Measurements from ENCODE around the gene ARVCF. TPM values are rescaled to one million over a fixed set of nuclear protein-coding genes. Genes with fewer than 3 reads are reported as not detected.

ARVCF gene
- total and polyA plus RNA-seq, 8 donors, result 18.2 to 40.3 (median 24.4) TPM

GRCh38 chr22:19964701-19965386 lies 51.8 kb downstream of the ARVCF start:
- no peak overlapping the region for H3K4me3 ChIP-seq
- H3K27me3 ChIP-seq, result no peaks in the 10 kb centered on the region
- peaks cover 0 to 64% of the 10 kb centered on the region in 2 donors for H3K36me3 ChIP-seq
- intact Hi-C loops (cut with DNase I), result no loop called here
- TF ChIP-seq, protein P1, sequence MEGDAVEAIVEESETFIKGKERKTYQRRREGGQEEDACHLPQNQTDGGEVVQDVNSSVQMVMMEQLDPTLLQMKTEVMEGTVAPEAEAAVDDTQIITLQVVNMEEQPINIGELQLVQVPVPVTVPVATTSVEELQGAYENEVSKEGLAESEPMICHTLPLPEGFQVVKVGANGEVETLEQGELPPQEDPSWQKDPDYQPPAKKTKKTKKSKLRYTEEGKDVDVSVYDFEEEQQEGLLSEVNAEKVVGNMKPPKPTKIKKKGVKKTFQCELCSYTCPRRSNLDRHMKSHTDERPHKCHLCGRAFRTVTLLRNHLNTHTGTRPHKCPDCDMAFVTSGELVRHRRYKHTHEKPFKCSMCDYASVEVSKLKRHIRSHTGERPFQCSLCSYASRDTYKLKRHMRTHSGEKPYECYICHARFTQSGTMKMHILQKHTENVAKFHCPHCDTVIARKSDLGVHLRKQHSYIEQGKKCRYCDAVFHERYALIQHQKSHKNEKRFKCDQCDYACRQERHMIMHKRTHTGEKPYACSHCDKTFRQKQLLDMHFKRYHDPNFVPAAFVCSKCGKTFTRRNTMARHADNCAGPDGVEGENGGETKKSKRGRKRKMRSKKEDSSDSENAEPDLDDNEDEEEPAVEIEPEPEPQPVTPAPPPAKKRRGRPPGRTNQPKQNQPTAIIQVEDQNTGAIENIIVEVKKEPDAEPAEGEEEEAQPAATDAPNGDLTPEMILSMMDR (IDR thresholded peaks at IDR 0.05), result no peak
- H3K27ac ChIP-seq, result no peak overlapping the region
- DNase-seq (peak in 1 of 4 donors; percentile 59), ATAC-seq (no peak)
- no peaks in the 10 kb centered on the region for H3K9me3 ChIP-seq
- H3K4me1 ChIP-seq, result peaks cover 13 to 18% of the 10 kb centered on the region in 2 donors

DNA sequence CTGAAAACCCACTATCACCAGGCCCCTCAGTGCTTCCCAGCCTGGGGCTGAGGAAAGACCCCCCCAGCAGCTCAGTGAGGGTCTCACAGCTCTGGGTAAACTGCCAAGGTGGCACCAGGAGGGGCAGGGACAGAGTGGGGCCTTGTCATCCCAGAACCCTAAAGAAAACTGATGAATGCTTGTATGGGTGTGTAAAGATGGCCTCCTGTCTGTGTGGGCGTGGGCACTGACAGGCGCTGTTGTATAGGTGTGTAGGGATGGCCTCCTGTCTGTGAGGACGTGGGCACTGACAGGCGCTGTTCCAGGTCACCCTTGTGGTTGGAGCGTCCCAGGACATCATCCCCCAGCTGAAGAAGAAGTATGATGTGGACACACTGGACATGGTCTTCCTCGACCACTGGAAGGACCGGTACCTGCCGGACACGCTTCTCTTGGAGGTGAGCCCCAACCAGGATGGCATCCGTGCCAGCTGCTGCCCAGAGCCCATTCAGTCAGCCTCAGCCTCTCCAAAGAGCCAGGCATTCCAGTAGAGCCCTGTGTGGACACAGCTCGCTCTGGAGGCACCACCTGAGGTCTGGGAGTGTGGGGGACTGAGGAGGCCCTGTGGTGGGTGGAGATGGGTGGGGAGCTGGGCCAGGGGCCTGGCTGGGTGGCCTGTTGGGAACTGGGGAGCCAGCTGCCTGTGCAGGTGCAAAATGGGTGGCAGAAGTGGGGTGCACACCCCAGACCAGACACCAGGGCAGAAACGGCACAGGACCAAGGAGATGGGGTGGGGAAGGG lies 52.6 kb downstream of the ARVCF start:
- no peak overlapping the region for H3K4me3 ChIP-seq
- peaks cover 0 to 58% of the 10 kb centered on the region in 2 donors for H3K36me3 ChIP-seq
- intact Hi-C loops (cut with DNase I), result no loop called here
- TF ChIP-seq, protein P1 (IDR thresholded peaks at IDR 0.05), result no peak
- DNase-seq (peak in 1 of 4 donors; percentile 53), ATAC-seq (no peak)
- H3K9me3 ChIP-seq, result no peaks in the 10 kb centered on the region
- H3K4me1 ChIP-seq, result peaks cover 17 to 26% of the 10 kb centered on the region in 2 donors
- H3K27ac ChIP-seq, result no peak overlapping the region
- no peaks in the 10 kb centered on the region for H3K27me3 ChIP-seq

DNA sequence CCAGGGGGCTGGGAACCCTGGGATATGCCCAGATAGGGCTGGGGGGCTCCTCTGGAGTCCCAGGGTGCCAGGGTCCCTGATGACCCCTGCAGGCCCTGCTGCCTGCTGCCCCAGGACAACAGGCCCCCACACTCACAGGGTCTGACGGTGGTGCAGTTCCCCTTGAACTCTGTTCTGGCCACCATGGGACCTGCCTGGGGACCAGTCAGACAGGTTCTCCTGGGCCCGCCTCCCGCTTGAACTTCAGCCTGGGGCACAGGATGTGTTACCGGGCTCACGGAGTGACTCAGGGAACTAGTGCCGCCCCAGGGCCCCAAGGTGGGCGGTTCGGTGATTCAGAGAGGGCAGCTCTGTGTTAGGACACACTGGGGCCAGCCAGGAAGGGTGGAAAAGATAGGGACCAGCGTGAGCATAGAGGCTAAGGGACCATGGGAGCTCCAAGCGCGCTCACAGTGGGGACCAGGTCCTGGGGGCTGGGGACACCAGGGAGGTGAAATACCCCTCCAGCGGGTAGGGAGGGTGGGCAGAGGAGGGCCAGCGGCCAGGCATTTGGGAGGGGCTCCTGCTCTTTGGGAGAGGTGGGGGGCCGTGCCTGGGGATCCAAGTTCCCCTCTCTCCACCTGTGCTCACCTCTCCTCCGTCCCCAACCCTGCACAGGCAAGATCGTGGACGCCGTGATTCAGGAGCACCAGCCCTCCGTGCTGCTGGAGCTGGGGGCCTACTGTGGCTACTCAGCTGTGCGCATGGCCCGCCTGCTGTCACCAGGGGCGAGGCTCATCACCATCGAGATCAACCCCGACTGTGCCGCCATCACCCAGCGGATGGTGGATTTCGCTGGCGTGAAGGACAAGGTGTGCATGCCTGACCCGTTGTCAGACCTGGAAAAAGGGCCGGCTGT lies 53.5 kb downstream of the ARVCF start:
- H3K36me3 ChIP-seq, result peaks cover 0 to 49% of the 10 kb centered on the region in 2 donors
- H3K9me3 ChIP-seq, result no peaks in the 10 kb centered on the region
- peak overlapping the region in 1 of 2 donors; percentile 17 for H3K4me3 ChIP-seq
- peak overlapping the region; percentile 16 to 68 for H3K27ac ChIP-seq
- peak in 3 of 4 donors; percentile 85 to 93 (median 87) for DNase-seq
- ATAC-seq, result peak; percentile 84
- intact Hi-C loops (cut with DNase I), result no loop called here
- TF ChIP-seq, protein P1 (IDR thresholded peaks at IDR 0.05), result no peak
- no peaks in the 10 kb centered on the region for H3K27me3 ChIP-seq
- peaks cover 20 to 32% of the 10 kb centered on the region in 2 donors for H3K4me1 ChIP-seq

DNA sequence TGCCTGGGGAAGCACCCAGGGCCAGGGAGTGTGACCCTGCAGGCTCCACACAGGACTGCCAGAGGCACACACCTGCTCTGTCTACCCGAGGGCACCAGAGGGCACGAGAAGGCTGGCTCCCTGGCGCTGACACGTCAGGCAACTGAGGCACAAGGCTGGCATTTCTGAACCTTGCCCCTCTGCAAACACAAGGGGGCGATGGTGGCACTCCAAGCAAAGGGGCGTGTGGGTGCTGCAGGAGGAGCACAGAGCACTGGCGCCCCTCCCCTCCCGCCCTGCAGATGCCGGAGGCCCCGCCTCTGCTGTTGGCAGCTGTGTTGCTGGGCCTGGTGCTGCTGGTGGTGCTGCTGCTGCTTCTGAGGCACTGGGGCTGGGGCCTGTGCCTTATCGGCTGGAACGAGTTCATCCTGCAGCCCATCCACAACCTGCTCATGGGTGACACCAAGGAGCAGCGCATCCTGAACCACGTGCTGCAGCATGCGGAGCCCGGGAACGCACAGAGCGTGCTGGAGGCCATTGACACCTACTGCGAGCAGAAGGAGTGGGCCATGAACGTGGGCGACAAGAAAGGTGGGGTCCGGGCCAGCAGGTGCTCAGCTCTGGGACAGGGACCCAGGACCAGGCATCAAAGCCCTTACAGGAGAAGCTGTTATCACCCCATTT lies 54.2 kb downstream of the ARVCF start:
- intact Hi-C loops (cut with DNase I), result no loop called here
- Histone ChIP-seq H3K27me3 (no peaks in the 10 kb centered on the region), H3K4me3 (peak overlapping the region in 1 of 2 donors; percentile 17), H3K4me1 (peaks cover 20 to 32% of the 10 kb centered on the region in 2 donors), H3K9me3 (no peaks in the 10 kb centered on the region), H3K27ac (peak overlapping the region; percentile 16 to 68), H3K36me3 (peaks cover 0 to 41% of the 10 kb centered on the region in 2 donors)
- peak; percentile 68 for ATAC-seq
- TF ChIP-seq, protein P1 (IDR thresholded peaks at IDR 0.05), result peak; percentile 22 to 40
- peak in 3 of 4 donors; percentile 72 to 89 (median 74) for DNase-seq
